ENCODE data around the gene XRCC5.
A peak's percentile ranks its signal among the peaks of the same experiment; 100 is the strongest.

Gene XRCC5

DNA sequence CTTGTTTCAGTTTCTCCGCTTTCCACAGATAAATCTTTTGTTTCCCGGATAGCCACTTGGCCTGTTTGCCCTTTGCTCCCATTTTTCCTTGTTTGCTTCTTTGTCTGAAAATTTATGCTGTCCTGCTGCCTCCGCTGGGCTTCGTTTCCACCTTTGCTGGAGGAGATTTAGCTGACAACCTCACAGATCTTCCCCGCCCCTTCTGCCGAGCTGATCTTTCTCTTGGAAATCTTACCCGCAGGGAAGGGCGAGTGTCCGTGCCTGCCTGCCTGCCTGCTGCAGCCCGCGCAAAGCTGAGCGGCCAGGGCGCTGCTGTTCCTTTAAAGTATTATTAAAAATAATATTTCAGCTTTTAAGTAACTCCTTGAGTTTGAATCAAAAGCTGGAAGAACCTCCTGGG, 1.4 kb upstream of the XRCC5 start:
- H3K27ac ChIP-seq: no peak overlapping the region
- TF ChIP-seq, protein P1, sequence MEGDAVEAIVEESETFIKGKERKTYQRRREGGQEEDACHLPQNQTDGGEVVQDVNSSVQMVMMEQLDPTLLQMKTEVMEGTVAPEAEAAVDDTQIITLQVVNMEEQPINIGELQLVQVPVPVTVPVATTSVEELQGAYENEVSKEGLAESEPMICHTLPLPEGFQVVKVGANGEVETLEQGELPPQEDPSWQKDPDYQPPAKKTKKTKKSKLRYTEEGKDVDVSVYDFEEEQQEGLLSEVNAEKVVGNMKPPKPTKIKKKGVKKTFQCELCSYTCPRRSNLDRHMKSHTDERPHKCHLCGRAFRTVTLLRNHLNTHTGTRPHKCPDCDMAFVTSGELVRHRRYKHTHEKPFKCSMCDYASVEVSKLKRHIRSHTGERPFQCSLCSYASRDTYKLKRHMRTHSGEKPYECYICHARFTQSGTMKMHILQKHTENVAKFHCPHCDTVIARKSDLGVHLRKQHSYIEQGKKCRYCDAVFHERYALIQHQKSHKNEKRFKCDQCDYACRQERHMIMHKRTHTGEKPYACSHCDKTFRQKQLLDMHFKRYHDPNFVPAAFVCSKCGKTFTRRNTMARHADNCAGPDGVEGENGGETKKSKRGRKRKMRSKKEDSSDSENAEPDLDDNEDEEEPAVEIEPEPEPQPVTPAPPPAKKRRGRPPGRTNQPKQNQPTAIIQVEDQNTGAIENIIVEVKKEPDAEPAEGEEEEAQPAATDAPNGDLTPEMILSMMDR (conservative IDR thresholded peaks at IDR 0.05): no peak

DNA sequence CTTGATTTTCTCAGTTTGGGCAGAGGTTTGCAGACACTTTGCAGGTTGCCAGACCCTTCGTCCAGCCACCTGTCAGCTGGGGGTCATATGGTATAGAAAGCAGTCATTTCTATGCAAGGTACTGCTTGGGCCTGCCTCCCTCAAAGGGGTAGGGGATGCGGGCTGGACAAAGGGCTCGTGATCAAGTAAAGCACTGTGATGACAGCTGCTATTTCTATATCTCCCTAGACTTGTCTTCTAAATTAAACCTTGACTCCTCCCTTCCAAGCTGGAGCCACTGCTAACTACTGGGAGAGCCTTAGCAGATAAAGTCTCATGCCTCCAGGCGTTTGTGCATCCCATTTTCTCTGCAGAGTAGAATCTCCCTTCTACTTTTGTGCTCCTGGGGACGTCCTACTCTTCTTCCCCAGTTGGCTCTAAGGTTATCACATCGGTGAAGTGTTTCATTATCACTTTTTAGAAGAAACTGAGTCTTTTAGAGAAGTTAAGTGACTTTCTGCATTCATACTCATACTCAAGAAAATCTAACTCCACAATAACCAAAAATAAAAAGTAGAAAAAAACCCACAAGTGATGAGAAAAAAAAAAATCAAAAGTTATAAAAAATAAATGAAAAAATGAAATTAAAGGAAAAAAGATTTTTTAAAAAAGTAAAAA, 710 bp upstream of the XRCC5 start:
- H3K27ac ChIP-seq: peak overlapping the region; percentile 88
- TF ChIP-seq, protein P1 (conservative IDR thresholded peaks at IDR 0.05): no peak

DNA sequence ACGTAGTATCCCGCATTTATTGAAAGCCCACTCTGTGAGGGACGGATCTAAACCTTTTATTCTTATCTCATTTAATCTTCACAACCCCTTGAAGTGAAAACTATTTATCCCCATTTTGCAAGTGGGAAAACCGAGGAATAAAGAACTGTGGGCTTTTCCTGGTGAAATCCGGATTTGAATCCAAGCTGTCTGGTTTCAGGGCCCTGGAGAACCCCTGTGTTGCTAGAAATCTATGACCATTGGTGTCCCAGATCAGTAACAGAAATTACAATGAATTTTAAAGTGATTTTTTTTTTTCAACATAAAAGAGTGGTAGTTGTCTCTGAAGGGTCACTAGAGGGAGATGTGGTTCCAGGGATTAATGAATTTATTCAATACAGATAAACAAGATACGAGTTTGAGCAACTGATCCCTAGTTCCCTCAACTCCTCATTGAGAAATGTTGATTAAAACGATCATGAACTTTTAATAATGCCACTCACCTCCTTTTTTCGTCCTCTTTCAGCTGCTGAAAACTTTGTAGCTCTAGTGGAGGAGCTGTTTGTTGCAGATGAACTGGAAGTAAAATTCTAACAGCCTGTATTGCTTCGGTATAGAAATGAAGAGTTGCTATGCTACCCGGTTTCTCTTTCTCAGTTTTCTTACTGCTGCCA, 940 bp downstream of the XRCC5 start:
- TF ChIP-seq, protein P1 (conservative IDR thresholded peaks at IDR 0.05): peak; percentile 74
- H3K27ac ChIP-seq: peak overlapping the region; percentile 88

DNA sequence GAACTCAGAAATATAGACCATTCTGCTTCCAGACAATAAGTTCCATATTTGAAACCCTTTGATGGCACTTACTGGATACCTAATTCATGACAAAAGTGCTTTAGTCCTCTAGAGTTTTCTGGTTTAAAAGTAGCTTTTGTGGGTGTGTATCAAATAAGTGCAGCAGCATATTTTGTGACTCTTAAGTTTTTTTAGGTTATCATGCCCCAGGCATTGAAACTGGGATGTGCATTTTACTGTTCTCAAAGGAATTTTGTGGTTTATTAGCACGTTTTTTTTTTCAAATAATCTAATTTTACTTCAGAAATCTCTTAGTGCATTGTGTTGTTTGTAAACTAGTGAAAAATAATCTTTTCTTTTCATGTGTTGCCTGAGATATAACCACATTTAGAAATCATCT, 1.5 kb downstream of the XRCC5 start:
- H3K27ac ChIP-seq: peak overlapping the region; percentile 88
- TF ChIP-seq, protein P1 (conservative IDR thresholded peaks at IDR 0.05): no peak

DNA sequence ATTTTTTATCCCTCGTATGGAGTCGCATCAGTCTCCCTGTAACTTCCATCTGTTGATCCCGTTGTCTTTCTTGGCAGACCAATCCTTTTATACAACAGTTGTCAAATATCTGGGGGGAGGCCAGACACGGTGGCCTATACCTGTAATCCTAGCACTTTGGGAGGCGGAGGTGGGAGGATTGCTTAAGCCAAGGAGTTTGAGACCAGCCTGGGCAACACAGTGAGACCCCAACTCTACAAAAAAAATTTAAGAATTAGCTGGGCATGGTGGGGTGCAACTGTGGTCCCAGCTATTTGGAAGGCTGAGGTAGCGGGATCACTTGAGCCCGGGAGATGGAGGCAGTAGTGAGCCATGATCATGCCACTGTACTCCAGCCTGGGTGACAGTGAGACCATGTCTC, 2.0 kb downstream of the XRCC5 start:
- peak overlapping the region; percentile 88; the same call in 1 of the 2 replicates for H3K27ac ChIP-seq

DNA sequence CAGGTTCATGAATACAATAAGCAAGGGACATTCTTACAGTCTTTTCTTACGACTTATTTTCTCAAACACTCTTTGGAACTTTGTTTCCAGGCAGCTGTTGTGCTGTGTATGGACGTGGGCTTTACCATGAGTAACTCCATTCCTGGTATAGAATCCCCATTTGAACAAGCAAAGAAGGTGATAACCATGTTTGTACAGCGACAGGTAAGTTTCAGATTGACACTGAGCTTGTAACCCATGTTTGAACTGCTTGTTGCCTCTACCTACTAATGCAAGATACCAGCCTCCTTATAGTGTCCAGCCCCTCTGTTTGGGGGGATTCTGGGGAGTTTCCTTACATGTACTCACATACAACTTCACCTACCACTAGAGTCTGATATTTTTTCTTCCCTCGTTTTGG, 3.8 kb downstream of the XRCC5 start:
- H3K27ac ChIP-seq: peak overlapping the region; percentile 14; the same call in 1 of the 2 replicates
- TF ChIP-seq, protein P1 (conservative IDR thresholded peaks at IDR 0.05): no peak

More for the DNA sequence above, 2.0 kb downstream of the XRCC5 start:
- TF ChIP-seq, protein P1 (conservative IDR thresholded peaks at IDR 0.05): no peak

DNA sequence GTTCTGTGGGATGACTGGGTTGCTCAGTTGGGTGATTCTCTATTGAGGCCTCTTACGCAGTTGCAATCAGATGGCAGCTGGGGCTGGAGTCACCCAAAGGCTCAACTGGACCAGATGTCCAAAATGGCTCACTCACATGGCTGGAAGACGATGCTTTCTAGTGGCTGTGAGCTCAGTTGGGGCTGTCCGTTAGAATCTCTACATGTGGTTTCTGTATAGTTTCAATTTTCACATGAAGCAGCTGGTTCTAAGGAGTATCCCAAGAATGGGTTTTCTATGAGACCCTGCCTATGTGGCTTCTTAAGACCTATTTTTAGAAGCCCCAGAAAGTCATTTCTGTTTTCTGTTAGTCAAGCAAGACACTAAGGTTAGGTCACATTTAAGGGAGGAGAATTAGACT, 4.4 kb downstream of the XRCC5 start:
- H3K27ac ChIP-seq: peak overlapping the region; percentile 97; the same call in 1 of the 2 replicates
- TF ChIP-seq, protein P1 (conservative IDR thresholded peaks at IDR 0.05): no peak
